GM19397 (cell line): ENCODE data around the gene MZT2A.
"Not testable (repeated sequence)": the region's sequence is repeated elsewhere in the genome, so short reads cannot be mapped to it uniquely, and the experiment has no call there.

Source experiments
- ATAC-seq: cut with Tn5 transposase; IDR thresholded peaks from one replicate; pipeline ENCODE4 v1.9.1; 2021; ENCODE audit warnings: mild to moderate bottlenecking, moderate library complexity; ENCODE audit not compliant: unreplicated experiment

The MZT2A gene, protein sequence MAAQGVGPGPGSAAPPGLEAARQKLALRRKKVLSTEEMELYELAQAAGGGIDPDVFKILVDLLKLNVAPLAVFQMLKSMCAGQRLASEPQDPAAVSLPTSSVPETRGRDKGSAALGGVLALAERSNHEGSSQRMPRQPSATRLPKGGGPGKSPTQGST

GRCh38 chr2:131492015-131492417 is at the start of gene MZT2A:
Gene MZT2A (minus strand): TSS chr2:131492397. CDS start chr2:131492376, 21 bp downstream.
- peak; percentile 24 for ATAC-seq

DNA sequence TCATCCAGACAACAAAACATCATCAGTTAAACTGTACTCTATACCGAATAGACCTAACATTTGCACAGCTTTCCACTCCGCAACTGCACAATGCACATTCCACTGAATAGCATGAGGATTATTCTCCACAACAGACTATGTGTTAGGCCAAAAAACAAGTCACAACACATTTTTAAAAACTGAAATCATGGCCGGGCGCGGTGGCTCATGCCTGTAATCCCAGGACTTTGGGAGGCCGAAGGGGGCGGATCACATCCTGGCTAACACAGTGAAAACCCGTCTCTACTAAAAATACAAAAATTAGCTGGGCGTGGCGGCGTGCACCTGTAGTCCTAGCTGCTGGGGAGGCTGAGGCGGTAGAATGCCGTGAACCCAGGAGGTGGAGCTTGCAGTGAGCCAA is 46.7 kb upstream of the MZT2A start:
- not testable (repeated sequence) for ATAC-seq

DNA sequence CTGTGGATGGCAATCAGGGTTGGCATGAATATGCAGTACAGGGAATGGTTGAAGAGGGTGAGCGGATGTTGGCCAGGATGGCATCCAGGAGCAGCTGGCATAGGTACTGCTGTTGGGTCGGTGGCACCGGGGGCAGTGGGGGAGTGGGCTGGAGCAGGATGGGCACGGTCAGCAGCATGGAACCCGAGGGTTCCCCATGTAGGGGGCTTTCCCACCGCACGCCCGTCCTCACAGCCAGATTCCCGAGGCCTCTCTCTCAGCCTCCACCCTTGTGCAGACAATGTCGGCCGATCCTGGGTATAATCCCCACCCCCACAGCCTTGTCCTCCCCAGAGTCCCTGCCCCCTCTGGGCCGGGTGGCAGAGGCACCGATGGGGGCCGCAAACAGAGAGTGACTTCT is 44.6 kb upstream of the MZT2A start:
- ATAC-seq, result not testable (repeated sequence)

- not testable (repeated sequence) for ATAC-seq
These were observed 44.0 kb upstream of the MZT2A start for GRCh38 chr2:131535951-131536826.

- no peak for ATAC-seq
These were observed 43.3 kb upstream of the MZT2A start for GRCh38 chr2:131535526-131535925.

DNA sequence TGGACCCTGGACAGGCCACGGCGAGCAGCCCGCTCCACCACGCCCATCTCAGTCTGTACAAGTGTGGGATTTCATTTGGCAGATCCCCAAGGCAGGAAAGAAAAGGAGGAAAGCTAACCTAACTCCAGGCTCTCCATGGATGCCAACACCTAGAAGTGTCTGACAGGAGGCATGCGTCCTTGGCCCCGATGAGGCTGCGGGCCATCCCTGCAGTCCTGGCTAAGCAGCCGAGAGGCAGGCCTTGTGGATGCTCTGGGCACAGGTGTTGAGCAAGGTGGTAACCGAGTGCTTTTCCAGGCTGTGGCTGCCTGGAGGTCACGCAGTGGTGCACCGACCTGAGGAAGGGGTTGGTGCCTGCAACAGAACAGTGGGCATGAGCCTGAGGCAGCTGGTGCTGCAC is 42.8 kb upstream of the MZT2A start:
- ATAC-seq, result not testable (repeated sequence)

DNA sequence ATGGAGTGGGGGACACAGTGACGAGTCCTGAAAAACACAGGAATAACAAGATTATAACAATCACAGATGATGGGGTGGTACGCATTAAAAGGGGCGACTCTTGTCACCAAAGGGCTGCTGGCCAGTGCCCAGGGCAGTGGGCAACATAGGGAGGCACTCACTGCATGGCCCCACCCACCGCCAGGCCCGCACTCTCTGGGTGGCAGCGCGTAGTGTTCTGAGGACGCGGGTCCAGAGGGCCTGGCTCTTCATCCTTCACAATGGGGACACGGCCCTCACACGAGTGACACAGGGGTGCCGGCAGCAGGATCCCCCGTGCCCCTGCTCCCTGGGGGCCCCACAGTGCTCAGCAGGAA is 42.1 kb upstream of the MZT2A start:
- not testable (repeated sequence) for ATAC-seq

DNA sequence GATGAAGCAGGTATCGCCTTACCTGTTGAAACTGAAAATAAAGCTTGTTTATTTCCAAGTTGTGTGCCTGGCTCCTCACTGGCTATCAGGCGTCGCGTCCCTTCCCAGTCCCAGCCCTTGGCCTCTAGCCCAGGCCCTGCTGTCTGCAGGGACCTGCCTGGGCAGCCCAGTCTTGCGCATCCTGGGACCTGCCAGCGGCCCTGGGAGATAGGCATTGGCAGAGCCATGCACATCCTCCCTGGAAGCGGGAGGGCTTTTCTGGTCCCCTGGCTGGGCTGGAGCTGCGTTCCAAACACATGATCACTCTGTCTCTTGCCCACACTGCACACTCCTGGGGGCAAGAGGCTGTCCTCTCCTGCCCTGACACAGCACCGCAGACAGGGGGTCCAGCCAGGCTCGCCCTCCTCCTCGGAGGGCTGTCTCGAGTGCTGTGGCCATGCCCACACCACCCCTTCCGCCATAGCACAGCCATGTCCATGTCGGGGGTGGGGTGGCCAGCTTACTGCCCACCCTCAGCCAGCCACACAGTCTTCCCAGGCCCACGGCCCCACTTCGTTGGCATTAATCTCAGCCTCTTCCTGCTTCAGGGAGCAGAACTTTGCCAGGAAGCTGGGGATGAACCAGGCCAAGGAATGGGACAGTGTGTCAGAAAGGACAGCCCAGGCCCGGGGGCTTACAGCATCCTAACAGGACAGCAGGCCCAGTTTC is 41.6 kb upstream of the MZT2A start:
- not testable (repeated sequence) for ATAC-seq

- not testable (repeated sequence) for ATAC-seq
These were observed 40.8 kb upstream of the MZT2A start for GRCh38 chr2:131532723-131533608.

DNA sequence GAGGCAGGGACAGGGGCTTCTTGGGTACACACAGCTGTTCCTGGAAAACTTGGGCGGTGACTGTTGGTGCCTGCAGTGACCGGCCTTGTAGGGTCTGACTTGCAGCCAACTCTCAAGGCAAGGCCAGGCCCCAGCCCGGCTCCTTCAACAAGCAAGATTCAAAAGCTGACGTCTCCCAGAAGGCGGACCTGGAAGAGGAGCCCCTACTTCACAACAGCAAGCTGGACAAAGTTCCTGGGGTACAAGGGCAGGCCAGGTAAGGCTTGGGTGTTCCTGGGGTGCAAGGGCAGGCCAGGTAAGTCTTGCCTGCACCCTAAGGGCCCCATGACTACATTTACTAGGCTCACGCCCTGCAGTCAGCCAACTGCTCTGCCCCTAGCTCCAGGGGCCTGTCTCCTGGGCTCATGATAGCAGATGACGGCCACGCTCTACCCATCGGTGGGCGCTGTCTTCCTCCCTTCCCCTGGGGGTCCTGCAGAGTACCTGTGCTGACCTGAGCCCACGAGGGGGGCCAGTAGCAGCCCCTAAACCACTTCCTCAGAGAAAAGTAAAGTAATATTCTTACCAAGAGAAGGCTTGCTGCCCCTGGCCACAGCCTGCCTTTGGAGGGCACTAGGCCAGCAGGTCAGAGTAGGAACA is 39.5 kb upstream of the MZT2A start:
- ATAC-seq, result not testable (repeated sequence)

DNA sequence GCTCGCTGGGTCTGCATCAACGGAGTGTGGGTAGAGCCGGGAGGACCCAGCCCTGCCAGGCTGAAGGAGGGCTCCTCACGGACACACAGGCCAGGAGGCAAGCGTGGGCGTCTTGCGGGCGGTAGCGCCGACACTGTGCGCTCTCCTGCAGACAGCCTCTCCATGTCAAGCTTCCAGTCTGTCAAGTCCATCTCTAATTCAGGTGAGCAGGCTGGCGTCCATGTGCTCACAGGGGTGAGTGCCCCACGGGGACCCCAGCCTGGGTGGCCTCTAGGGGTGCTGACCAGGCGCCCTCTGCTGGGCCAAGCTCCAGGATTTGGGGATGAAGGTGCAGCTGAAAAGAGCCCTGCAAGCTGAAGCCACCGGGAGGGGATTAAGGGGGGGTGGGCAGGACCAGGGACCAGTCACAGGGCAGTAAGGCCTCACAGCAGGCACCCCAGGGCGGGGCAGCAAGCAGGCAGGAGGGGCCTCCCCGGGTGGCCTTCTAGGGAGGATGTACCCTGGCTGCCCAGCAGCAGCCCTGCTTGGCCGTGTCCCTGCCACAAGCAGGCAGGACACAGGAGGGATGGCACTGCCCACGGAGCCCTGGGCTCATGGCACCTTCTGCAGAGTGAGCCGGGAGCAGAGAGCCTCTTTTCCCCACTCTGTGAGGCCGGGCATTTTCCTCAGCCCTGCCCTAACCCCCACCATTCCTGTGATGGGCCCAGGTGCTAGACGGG is 38.6 kb upstream of the MZT2A start:
- ATAC-seq, result not testable (repeated sequence)

DNA sequence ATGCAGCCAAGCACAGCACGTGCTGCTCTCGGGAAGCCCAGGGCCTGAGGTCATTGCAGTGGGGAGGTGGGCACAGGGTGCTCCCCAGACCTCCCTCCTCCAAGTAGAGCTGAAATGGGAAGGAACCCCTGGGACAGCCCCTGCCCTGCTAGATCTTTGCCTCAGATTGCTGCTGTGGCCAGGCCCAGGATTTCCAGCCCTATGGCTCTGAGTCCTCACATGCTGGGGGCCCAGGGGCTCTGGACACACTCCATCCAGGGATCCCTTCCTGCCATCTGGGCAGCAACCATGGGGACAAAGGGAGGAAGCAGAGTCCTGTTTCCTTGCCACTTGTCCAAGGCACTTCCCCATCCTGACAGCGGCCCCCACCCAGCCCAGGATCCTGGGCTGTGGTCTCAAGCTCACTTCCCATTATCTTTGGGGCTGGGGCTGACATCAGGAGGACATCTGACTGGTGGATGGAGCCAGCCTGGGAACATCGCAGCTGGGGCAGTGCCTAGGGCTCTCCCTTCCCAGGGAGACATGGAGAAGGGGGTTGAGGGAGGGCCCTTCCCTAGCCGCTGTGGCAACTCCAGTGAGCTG is 37.8 kb upstream of the MZT2A start:
- ATAC-seq, result not testable (repeated sequence)

DNA sequence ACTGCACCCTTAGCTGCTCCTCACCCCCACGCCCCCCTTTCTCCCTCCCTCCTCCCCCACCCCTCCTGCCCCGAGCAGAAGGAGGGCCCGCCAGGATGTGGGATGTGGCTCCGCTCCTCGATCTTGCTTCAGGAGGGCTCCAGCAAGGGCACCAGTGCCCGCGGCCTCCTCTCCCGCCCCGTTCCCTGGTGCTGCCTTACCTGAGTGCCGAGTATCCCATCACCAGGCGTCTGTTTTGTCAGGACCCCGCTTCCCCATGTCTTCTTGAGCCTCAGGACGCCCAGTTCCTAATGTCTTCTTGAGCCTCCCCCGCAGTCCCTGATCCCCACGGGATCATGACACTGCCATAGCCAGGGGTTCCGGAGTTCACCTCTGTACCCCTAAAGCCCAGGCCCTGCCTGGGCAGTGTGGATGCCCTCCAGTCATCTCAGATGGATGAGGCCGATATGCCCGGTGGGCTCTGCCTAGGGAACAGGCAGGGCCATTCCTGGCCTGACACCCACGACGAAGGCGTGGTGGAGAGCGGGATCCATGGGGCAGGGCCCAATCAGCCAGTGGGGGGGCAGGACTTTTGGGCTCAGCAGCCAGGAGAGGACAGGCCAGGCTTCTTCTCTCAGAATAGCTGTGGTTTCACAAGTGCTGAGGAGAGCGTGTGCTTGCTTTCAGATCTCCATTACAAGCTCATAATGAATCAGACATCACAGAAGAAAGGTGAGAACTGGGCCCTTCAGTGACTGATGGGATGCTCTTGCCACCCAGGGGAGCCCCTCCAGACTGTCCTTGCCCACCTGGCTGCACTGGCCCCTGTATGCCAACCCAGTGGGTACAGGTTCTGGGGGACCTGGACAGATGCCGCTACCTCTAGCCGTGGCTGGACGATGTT is 37.0 kb upstream of the MZT2A start:
- peak; percentile 39 for ATAC-seq

GRCh38 chr2:131527131-131528001 is 35.2 kb upstream of the MZT2A start, which contains the start of gene CCDC74A:
Gene CCDC74A (plus strand): TSS chr2:131527888. CDS start chr2:131527971, 83 bp downstream.
- peak; percentile 93 for ATAC-seq

DNA sequence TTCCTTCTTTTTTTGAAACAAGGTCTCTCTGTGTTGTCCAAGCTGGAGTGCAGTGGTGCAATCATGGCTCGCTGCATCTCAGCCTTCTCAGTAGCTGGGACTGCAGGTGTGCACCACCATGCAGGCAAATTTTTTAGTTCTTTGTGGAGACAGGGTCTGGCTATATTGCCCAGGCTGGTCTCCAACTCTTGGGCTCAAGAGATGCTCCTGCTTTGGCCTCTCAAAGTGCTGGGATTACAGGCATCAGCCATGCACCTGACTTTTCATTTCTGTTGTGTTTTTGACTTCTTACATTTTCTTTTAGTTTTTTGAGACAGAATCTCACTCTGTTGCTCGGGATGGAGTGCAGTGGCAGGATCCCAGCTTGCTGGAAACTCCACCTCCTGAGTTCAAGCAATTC is 33.1 kb upstream of the MZT2A start:
- not testable (repeated sequence) for ATAC-seq

- no peak for ATAC-seq
These were observed 30.0 kb upstream of the MZT2A start for GRCh38 chr2:131521961-131522781.
